B cell (primary cell): ENCODE results near the gene TM9SF4.

Source experiments
- EZH2 ChIP-seq: IDR thresholded peaks from 2 replicates; pipeline ENCODE4 v1.6.1; 2012; ENCODE audit warnings: borderline replicate concordance, low read depth, mild to moderate bottlenecking, moderate library complexity, low read length; ENCODE audit not compliant: insufficient read depth, poor library complexity, severe bottlenecking
- TF ChIP-seq, protein P1 (sequence below): fragments of 200-600 bp; IDR thresholded peaks from one replicate; pipeline ENCODE4 v1.8.0; 2022; ENCODE audit warnings: antibody characterized with exemption, mild to moderate bottlenecking

GRCh38 chr20:32130965-32131364, 21.5 kb downstream of the TM9SF4 start:
- TF ChIP-seq, protein P1, sequence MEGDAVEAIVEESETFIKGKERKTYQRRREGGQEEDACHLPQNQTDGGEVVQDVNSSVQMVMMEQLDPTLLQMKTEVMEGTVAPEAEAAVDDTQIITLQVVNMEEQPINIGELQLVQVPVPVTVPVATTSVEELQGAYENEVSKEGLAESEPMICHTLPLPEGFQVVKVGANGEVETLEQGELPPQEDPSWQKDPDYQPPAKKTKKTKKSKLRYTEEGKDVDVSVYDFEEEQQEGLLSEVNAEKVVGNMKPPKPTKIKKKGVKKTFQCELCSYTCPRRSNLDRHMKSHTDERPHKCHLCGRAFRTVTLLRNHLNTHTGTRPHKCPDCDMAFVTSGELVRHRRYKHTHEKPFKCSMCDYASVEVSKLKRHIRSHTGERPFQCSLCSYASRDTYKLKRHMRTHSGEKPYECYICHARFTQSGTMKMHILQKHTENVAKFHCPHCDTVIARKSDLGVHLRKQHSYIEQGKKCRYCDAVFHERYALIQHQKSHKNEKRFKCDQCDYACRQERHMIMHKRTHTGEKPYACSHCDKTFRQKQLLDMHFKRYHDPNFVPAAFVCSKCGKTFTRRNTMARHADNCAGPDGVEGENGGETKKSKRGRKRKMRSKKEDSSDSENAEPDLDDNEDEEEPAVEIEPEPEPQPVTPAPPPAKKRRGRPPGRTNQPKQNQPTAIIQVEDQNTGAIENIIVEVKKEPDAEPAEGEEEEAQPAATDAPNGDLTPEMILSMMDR, result no peak
- TF ChIP-seq EZH2, result no peak
